ENCODE data around the gene EEIG1.

The EEIG1 gene

GRCh38 chr9:127931092-127931881 lies 49.5 kb downstream of the EEIG1 start (continued):
- TF ChIP-seq ZBTB44 (tag by site-specific recombination; IDR thresholded peaks at IDR 0.05): 0 out of 2 replicates have a peak, but pooled peaks have one; percentile 0
- TF ChIP-seq ZNF37A (tag by site-specific recombination; IDR thresholded peaks at IDR 0.05): no peak
- peak; percentile 79 for TF ChIP-seq PRDM4 (tag by site-specific recombination; IDR thresholded peaks at IDR 0.05)
- no peak for TF ChIP-seq ZNF292 (tag by site-specific recombination; IDR thresholded peaks at IDR 0.05; ENCODE audit: borderline replicate concordance, low read depth)
- TF ChIP-seq KLF1 (tag by site-specific recombination; IDR thresholded peaks at IDR 0.05): no peak; the same call in 1 of the 2 replicates
- peak; percentile 43; the same call in 1 of the 2 replicates for TF ChIP-seq ZNF391 (tag by site-specific recombination; IDR thresholded peaks at IDR 0.05; ENCODE audit: borderline replicate concordance, low read depth)
- 0 out of 2 replicates have a peak, but pooled peaks have one; percentile 25 for TF ChIP-seq OVOL3 (tag by site-specific recombination; IDR thresholded peaks at IDR 0.05)
- TF ChIP-seq ATF2 (tag by site-specific recombination; IDR thresholded peaks at IDR 0.05; ENCODE audit: low read depth): peak; percentile 92
- peak; percentile 66 for TF ChIP-seq ZNF324 (tag by site-specific recombination; IDR thresholded peaks at IDR 0.05)

Measured in HEK293 (cell line).